ENCODE data around the gene RSU1.
"Not testable (repeated sequence)": the region's sequence is repeated elsewhere in the genome, so short reads cannot be mapped to it uniquely, and the experiment has no call there.

Gene RSU1

GRCh38 chr10:16765509-16766375 lies 51.5 kb downstream of the RSU1 start:
- DNase-seq (ENCODE audit: low spot score), result no peak
- Histone ChIP-seq H3K27ac (no peak overlapping the region), H3K4me3 (no peak overlapping the region)
- no peak for TF ChIP-seq CTCF (IDR thresholded peaks at IDR 0.05)

DNA sequence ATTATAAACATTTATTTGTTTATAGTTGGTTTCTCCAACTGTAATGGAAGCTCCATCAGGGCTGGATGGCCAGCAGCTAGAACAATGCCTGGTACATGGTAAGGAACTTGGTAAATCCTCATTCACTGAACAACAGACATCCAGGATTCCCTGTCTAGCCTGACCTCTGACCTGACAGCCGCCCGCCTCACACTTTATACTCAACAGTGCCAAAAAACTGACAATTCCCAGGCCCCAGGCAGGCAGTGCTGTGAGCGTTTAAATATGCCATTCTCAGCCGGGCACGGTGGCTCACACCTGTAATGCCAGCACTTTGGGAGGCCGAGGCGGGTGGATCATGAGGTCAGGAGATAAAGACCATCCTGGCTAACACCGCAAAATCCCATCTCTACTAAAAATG lies 55.9 kb downstream of the RSU1 start:
- Histone ChIP-seq H3K27ac (no peak overlapping the region), H3K4me3 (no peak overlapping the region)
- no peak for TF ChIP-seq CTCF (IDR thresholded peaks at IDR 0.05)
- no peak for DNase-seq (ENCODE audit: low spot score)

DNA sequence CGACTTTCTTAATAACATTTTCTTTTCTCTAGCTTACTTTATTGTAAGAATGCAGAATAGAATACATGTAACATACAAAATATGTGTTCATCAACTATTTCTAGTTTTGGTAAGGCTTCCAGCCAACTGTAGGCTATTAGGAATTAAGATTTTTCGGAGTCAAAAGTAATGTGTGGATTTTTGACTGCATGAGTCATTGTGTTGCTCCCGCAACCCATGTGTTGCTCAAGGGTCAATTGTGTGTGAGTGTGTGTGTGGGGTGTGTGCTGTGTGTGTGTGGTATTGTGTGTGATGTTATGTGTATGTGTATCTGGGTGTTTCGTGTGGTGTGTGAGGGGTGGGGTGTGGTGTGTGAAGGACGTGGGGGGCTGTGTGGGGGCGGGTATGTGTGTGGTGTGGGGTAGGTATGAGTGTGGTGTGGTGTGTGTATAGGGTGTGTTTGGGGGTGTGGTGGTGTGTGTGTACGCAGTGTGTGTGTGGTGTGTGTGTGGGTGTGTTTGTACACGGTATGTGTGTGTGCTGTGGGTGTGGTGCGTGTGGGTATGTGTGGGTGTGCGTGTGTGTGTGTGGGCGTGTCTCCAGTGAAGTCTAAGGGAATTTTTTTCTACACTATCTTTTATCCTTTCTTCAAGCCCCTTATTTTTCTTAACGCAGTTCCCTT lies 60.5 kb downstream of the RSU1 start:
- TF ChIP-seq CTCF (IDR thresholded peaks at IDR 0.05), result no peak
- DNase-seq (ENCODE audit: low spot score), result no peak
- Histone ChIP-seq H3K4me3 (no peak overlapping the region), H3K27ac (no peak overlapping the region)

DNA sequence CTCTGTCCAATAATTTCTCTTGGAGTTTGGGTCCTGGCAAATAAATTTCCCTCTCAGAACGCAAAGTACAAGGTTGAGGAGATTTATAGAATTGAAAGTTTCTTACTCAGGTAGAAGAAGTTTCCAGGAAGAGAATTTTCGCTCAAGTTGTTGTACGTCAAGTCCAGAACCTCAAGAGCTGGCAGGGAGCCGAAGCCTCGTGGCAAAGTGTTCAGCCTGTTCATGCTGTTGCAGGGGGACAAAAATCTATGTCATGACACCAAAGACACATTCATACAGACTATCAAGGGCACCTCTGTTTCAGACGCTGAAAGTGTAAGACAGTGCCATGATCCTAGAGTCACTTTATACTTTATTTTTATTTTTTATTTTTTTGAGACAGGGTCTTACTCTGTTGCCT lies 62.5 kb downstream of the RSU1 start:
- DNase-seq (ENCODE audit: low spot score), result no peak
- Histone ChIP-seq H3K4me3 (no peak overlapping the region), H3K27ac (no peak overlapping the region)
- TF ChIP-seq CTCF (IDR thresholded peaks at IDR 0.05), result no peak

DNA sequence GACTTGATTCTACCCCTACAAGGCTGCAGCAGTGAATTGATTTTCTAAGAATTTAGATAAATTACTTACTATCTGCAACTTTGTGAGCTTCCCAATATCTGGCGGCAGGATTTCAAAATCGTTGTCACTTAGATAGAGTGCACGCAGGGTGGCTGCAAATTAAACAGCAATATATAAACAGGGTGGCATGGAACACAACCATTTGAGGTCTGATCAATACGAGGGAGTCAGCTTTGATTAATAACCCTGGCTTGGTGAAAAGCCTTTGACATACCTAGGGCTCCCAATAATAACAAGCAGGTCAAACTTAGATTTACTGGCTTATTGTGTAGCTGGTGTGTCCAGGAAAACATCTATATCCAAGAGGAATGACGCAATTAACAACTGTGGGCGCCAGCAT lies 64.4 kb downstream of the RSU1 start:
- H3K27ac ChIP-seq; H3K4me3 ChIP-seq; DNase-seq (ENCODE audit: low spot score): not testable (repeated sequence)

DNA sequence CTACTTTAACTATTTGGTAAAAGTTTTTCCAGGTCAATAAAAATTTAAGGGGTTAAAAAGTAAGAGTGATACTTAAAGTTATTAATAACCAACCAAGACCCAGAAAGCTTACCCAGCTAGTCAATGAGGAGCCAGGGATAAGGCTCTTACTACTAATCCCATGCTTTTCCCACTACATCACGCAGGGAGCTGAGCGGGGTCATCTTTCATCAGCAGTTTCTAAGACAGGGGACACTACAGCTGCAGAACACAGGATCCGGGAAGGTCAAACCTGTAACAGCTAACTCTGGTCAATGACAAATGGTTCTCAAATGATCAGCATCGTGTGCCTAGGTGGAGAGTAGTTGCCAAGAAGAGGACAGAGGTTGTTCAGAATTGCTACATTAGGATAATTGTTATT lies 65.1 kb downstream of the RSU1 start:
- no peak for TF ChIP-seq CTCF (IDR thresholded peaks at IDR 0.05)
- Histone ChIP-seq H3K27ac (no peak overlapping the region), H3K4me3 (no peak overlapping the region)
- no peak for DNase-seq (ENCODE audit: low spot score)

- DNase-seq (ENCODE audit: low spot score), result no peak
- Histone ChIP-seq H3K4me3 (no peak overlapping the region), H3K27ac (no peak overlapping the region)
- no peak for TF ChIP-seq CTCF (IDR thresholded peaks at IDR 0.05)
These were observed 66.0 kb downstream of the RSU1 start for GRCh38 chr10:16751244-16751643.
